Progenitor cell of endocrine pancreas (in vitro differentiated cells): ENCODE results near the gene CFDP1. TPM values are rescaled to one million over a fixed set of nuclear protein-coding genes. Genes with fewer than 3 reads are reported as not detected.

ENCODE experiments used
- DNase-seq: peaks from one replicate; pipeline ENCODE4 v3.0.0; 2021; ENCODE audit warnings: low spot score; ENCODE audit not compliant: unreplicated experiment
- H3K27ac Mint-ChIP-seq: 2 replicates; pipeline ENCODE4 v1.8.0; 2021; ENCODE audit warnings: mild to moderate bottlenecking, moderate library complexity, mixed read lengths
- H3K27me3 Mint-ChIP-seq: 2 replicates; pipeline ENCODE4 v1.8.0; 2021; ENCODE audit warnings: mixed read lengths
- H3K36me3 Mint-ChIP-seq: 2 replicates; pipeline ENCODE4 v1.8.0; 2022; ENCODE audit warnings: mixed read lengths; ENCODE audit not compliant: insufficient read depth
- H3K4me1 Mint-ChIP-seq: 2 replicates; pipeline ENCODE4 v1.8.0; 2021; ENCODE audit warnings: low read depth, mixed read lengths
- H3K4me3 Mint-ChIP-seq: 2 replicates; pipeline ENCODE4 v1.8.0; 2021; ENCODE audit warnings: low read depth, mild to moderate bottlenecking, moderate library complexity, mixed read lengths
- H3K9me3 Mint-ChIP-seq: 2 replicates; pipeline ENCODE4 v1.8.0; 2021; ENCODE audit warnings: low read depth, mixed read lengths
- CTCF ChIP-seq: fragments of 200-600 bp; sonication (generic); IDR thresholded peaks from one replicate; pipeline ENCODE4 v1.5.0; 2021; ENCODE audit warnings: antibody characterized with exemption, mild to moderate bottlenecking; ENCODE audit not compliant: unreplicated experiment
- total RNA-seq: library from RNA; stranded (reverse); gene quantifications from 2 replicates; pipeline ENCODE4 v1.2.1, GENCODE V29; 2021

The CFDP1 gene
- total RNA-seq, 1 donor from 2014 or later, result 94.6 TPM

- Mint-ChIP-seq H3K9me3 (no peaks in the 10 kb centered on the region), H3K36me3 (no peaks in the 10 kb centered on the region), H3K4me3 (peak overlapping the region; percentile 81), H3K27me3 (no peaks in the 10 kb centered on the region), H3K27ac (peak overlapping the region; percentile 88), H3K4me1 (peaks cover 24% of the 10 kb centered on the region)
- no peak for TF ChIP-seq CTCF
- DNase-seq, result no peak
Observed at GRCh38 chr16:75263963-75264445, 169.3 kb downstream of the CFDP1 start.

GRCh38 chr16:75263291-75263962 lies 169.9 kb downstream of the CFDP1 start:
- Mint-ChIP-seq H3K27ac (no peak overlapping the region), H3K4me1 (peaks cover 24% of the 10 kb centered on the region), H3K4me3 (peak overlapping the region; percentile 53), H3K36me3 (no peaks in the 10 kb centered on the region), H3K9me3 (no peaks in the 10 kb centered on the region), H3K27me3 (no peaks in the 10 kb centered on the region)
- no peak for DNase-seq
- no peak for TF ChIP-seq CTCF

GRCh38 chr16:75262800-75263127 lies 170.5 kb downstream of the CFDP1 start:
- H3K36me3 Mint-ChIP-seq, result no peaks in the 10 kb centered on the region

GRCh38 chr16:75262104-75262799 lies 171.1 kb downstream of the CFDP1 start:
- Mint-ChIP-seq H3K4me1 (peaks cover 28% of the 10 kb centered on the region), H3K27ac (no peak overlapping the region), H3K27me3 (no peaks in the 10 kb centered on the region), H3K9me3 (no peaks in the 10 kb centered on the region), H3K4me3 (peak overlapping the region; percentile 19), H3K36me3 (no peaks in the 10 kb centered on the region)
- no peak for DNase-seq
- TF ChIP-seq CTCF, result no peak

More at GRCh38 chr16:75262800-75263127, 170.5 kb downstream of the CFDP1 start:
- no peak for DNase-seq
- Mint-ChIP-seq H3K27me3 (no peaks in the 10 kb centered on the region), H3K9me3 (no peaks in the 10 kb centered on the region), H3K4me3 (peak overlapping the region; percentile 53), H3K27ac (no peak overlapping the region), H3K4me1 (peaks cover 28% of the 10 kb centered on the region)
- TF ChIP-seq CTCF, result no peak

GRCh38 chr16:75261590-75262078 lies 171.7 kb downstream of the CFDP1 start:
- H3K27me3 Mint-ChIP-seq, result no peaks in the 10 kb centered on the region
- no peak for DNase-seq
- peaks cover 33% of the 10 kb centered on the region for H3K4me1 Mint-ChIP-seq
- no peak for TF ChIP-seq CTCF
- H3K9me3 Mint-ChIP-seq, result no peaks in the 10 kb centered on the region
- no peak overlapping the region for H3K4me3 Mint-ChIP-seq
- H3K36me3 Mint-ChIP-seq, result no peaks in the 10 kb centered on the region
- H3K27ac Mint-ChIP-seq, result no peak overlapping the region
